ENCODE data around the gene EVA1A.

- TF ChIP-seq EZH2 (IDR thresholded peaks at IDR 0.05; ENCODE audit: low read depth) (no peak), CTCF (conservative IDR thresholded peaks at IDR 0.05) (no peak)
These were observed 47.4 kb upstream of the EVA1A start for GRCh38 chr2:75607988-75608683.
